NCI-H345 treated with DMSO at 0.1 percent for 48 hours (cell line): ENCODE data around the gene FAM234B.

Experiments
- DNase-seq: peaks from one replicate; lab custom pipeline; 2025; ENCODE audit not compliant: unreplicated experiment; lab: John Stamatoyannopoulos, UW

FAM234B gene

GRCh38 chr12:13044002-13044905, at the start of gene FAM234B:
Gene FAM234B, plus strand, starts transcription at chr12:13044381. Its CDS starts 23 bp downstream, at chr12:13044404.
- DNase-seq: peak; percentile 44

GRCh38 chr12:12995088-12995487, 49.1 kb upstream of the FAM234B start:
- DNase-seq: no peak

- no peak for DNase-seq
These were observed 48.0 kb upstream of the FAM234B start for GRCh38 chr12:12996209-12996608.

GRCh38 chr12:12997156-12997555, 47.0 kb upstream of the FAM234B start:
- DNase-seq: no peak

- DNase-seq: no peak
These were observed 46.4 kb upstream of the FAM234B start for GRCh38 chr12:12997734-12998133.

GRCh38 chr12:12998248-12998647, 45.9 kb upstream of the FAM234B start:
- DNase-seq: no peak

- DNase-seq: no peak
These were observed 44.8 kb upstream of the FAM234B start for GRCh38 chr12:12999271-12999958.

- DNase-seq: peak; percentile 97
These were observed 44.1 kb upstream of the FAM234B start, which contains the start of gene HEBP1 for GRCh38 chr12:12999959-13000615. Gene HEBP1, minus strand, starts transcription at chr12:13000265. Its CDS starts 151 bp downstream, at chr12:13000114.

GRCh38 chr12:13000616-13000924, 43.6 kb upstream of the FAM234B start:
- no peak for DNase-seq

GRCh38 chr12:13000925-13001774, 43.0 kb upstream of the FAM234B start:
- peak; percentile 67 for DNase-seq

GRCh38 chr12:13001775-13002040, 42.5 kb upstream of the FAM234B start:
- DNase-seq: no peak

GRCh38 chr12:13002301-13003097, 41.7 kb upstream of the FAM234B start:
- no peak for DNase-seq

GRCh38 chr12:13004361-13004760, 39.8 kb upstream of the FAM234B start:
- no peak for DNase-seq

GRCh38 chr12:13004986-13005385, 39.2 kb upstream of the FAM234B start:
- no peak for DNase-seq

- no peak for DNase-seq
These were observed 38.5 kb upstream of the FAM234B start for GRCh38 chr12:13005649-13006048.

- DNase-seq: no peak
These were observed 36.5 kb upstream of the FAM234B start for GRCh38 chr12:13007496-13008233.

- no peak for DNase-seq
These were observed 35.3 kb upstream of the FAM234B start for GRCh38 chr12:13008741-13009380.

GRCh38 chr12:13011098-13011497, 33.1 kb upstream of the FAM234B start:
- DNase-seq: no peak

- no peak for DNase-seq
These were observed 21.3 kb upstream of the FAM234B start for GRCh38 chr12:13022851-13023271.
